Choroid plexus epithelial cell (primary cell): Measurements from ENCODE around the gene UBE3C.

Source experiments
- DNase-seq: peaks from one replicate; pipeline ENCODE4 v3.0.0-alpha.2; 2010; ENCODE audit warnings: low read depth
- H3K4me3 ChIP-seq: 2 replicates; pipeline ENCODE4 v1.5.1; 2011; ENCODE audit warnings: low read depth, mild to moderate bottlenecking, control low read depth, low read length, moderate library complexity
- CTCF ChIP-seq: conservative IDR thresholded peaks from 2 replicates; pipeline ENCODE4 v1.5.1; 2011; ENCODE audit warnings: low read depth, mild to moderate bottlenecking, control low read depth, inconsistent platforms, low read length, moderate library complexity

UBE3C gene

GRCh38 chr7:157235357-157236333 lies 96.9 kb downstream of the UBE3C start:
- peak; percentile 66 for DNase-seq
- TF ChIP-seq CTCF, result no peak
- no peak overlapping the region for H3K4me3 ChIP-seq

- DNase-seq, result no peak
- TF ChIP-seq CTCF, result peak; percentile 24
These were observed 99.4 kb downstream of the UBE3C start for GRCh38 chr7:157238087-157238486.

GRCh38 chr7:157239571-157240270 lies 101.0 kb downstream of the UBE3C start:
- H3K4me3 ChIP-seq, result no peak overlapping the region
- no peak for DNase-seq
- no peak for TF ChIP-seq CTCF

More at GRCh38 chr7:157238087-157238486, 99.4 kb downstream of the UBE3C start:
- no peak overlapping the region for H3K4me3 ChIP-seq

GRCh38 chr7:157241631-157242030 lies 102.9 kb downstream of the UBE3C start:
- no peak for TF ChIP-seq CTCF
- no peak overlapping the region for H3K4me3 ChIP-seq
- no peak for DNase-seq

- H3K4me3 ChIP-seq, result no peak overlapping the region
- no peak for TF ChIP-seq CTCF
- DNase-seq, result no peak
These were observed 106.0 kb downstream of the UBE3C start for GRCh38 chr7:157244516-157245294.

GRCh38 chr7:157246052-157246451 lies 107.3 kb downstream of the UBE3C start:
- no peak for TF ChIP-seq CTCF
- DNase-seq, result no peak
- no peak overlapping the region for H3K4me3 ChIP-seq
